MCF 10A (cell line): Measurements from ENCODE around the gene TMEM259. TPM values are rescaled to one million over a fixed set of nuclear protein-coding genes. Genes with fewer than 3 reads are reported as not detected.

Source experiments
- BruUV-seq: library from RNA; stranded (reverse); fragments of 400-500 nt; replicated peaks from 2 replicates; lab custom pipeline; 2021; lab: Mats Ljungman, UMichigan
- CTCF ChIA-PET: fragments of 300-600 bp; sonication (Branson Sonifier 250); formaldehyde crosslinking; extraction: SDS; loops from one replicate; lab custom pipeline; 2021; ENCODE audit warnings: antibody characterized with exemption, inconsistent platforms; lab: Yijun Ruan, JAX
- POLR2A ChIA-PET: fragments of 300-600, 350-650 bp; sonication (Branson Sonifier 250); formaldehyde crosslinking; extraction: SDS; loops from one replicate; lab custom pipeline; 2020; ENCODE audit warnings: antibody characterized with exemption, inconsistent platforms; lab: Yijun Ruan, JAX
- DNase-seq: peaks from one replicate; pipeline ENCODE4 v3.0.0-alpha.2; 2018; ENCODE audit not compliant: unreplicated experiment
- H3K27ac Mint-ChIP-seq: one replicate; pipeline ENCODE4 v1.8.0; 2022; ENCODE audit warnings: mild to moderate bottlenecking, low read depth, mixed read lengths; ENCODE audit not compliant: unreplicated experiment
- H3K27me3 Mint-ChIP-seq: one replicate; pipeline ENCODE4 v1.8.0; 2022; ENCODE audit warnings: mixed read lengths; ENCODE audit not compliant: insufficient read depth, unreplicated experiment
- H3K36me3 Mint-ChIP-seq: one replicate; pipeline ENCODE4 v1.8.0; 2022; ENCODE audit warnings: mild to moderate bottlenecking, moderate library complexity, mixed read lengths; ENCODE audit not compliant: insufficient read depth, unreplicated experiment
- H3K4me1 Mint-ChIP-seq: one replicate; pipeline ENCODE4 v1.8.0; 2022; ENCODE audit warnings: mixed read lengths; ENCODE audit not compliant: insufficient read depth, unreplicated experiment
- H3K4me3 Mint-ChIP-seq: one replicate; pipeline ENCODE4 v1.8.0; 2022; ENCODE audit warnings: mild to moderate bottlenecking, moderate library complexity, mixed read lengths; ENCODE audit not compliant: unreplicated experiment
- H3K9me3 Mint-ChIP-seq: one replicate; pipeline ENCODE4 v1.8.0; 2022; ENCODE audit warnings: mixed read lengths; ENCODE audit not compliant: unreplicated experiment
- CTCF ChIP-seq: fragments of 200-600 bp; IDR thresholded peaks from one replicate; pipeline ENCODE4 v1.8.0; 2022; ENCODE audit warnings: antibody characterized with exemption, mild to moderate bottlenecking; ENCODE audit not compliant: unreplicated experiment
- intact Hi-C: fragments of 100-400 bp; cut with micrococcal nuclease; formaldehyde crosslinking; loops from 2 replicates; pipeline ENCODE4 v1.14.1; 2022
- total RNA-seq: library from RNA; stranded (reverse); gene quantifications from 2 replicates; pipeline ENCODE4 v1.2.3, GENCODE V29; 2022

The TMEM259 gene
- total RNA-seq, 1 experiment from 2014 or later = 130 TPM

DNA sequence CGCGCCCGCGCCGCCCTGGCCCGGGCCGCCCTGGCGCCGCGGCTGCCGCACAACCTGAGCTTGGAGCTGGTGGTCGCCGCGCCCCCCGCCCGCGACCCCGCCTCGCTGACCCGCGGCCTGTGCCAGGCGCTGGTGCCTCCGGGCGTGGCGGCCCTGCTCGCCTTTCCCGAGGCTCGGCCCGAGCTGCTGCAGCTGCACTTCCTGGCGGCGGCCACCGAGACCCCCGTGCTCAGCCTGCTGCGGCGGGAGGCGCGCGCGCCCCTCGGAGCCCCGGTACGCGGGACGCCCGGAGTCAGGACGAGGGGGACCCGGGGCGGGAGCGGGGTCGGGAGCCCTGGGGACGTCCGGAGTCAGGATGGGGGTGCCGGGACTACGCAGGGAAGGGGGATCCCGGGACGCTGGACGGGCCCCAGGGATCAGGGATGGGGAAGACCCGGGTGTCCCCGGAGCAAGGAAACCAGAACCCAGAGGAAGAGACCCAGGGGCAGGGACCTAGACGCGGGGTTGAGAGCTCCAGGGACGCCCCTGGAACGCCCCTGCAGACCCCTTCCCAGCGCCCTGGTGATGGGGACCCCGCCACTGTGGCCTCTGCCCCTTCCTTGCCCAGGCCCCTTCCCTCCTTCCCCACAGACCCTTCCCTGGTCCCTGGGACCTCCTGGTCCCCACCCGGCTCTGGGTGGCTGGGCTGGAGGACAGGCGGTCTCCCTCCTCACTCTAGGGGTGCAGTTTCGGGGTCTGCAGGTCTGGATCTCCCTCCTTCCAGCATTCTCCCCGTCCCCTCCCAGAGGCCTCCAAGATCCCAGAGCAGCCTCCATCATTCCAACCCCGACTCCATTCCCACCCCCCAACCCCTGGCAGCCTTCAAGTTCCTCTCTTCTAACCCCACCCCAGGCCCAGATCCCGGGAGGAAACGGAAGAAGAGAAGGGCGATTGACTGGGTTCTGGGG is 20.1 kb downstream of the TMEM259 start:
- DNase-seq = no peak
- no peak for TF ChIP-seq CTCF
- no peak overlapping the region for H3K4me3 Mint-ChIP-seq
- no peak overlapping the region for H3K27ac Mint-ChIP-seq
- no TSS peak for BruUV-seq
- H3K9me3 Mint-ChIP-seq = no peaks in the 10 kb centered on the region
- H3K36me3 Mint-ChIP-seq = peaks cover 6% of the 10 kb centered on the region
- intact Hi-C loops = loop anchor here (1.0 kb wide), 2 partner anchors 80 to 231 kb away; no protein-coding TSS in a partner anchor
- ChIA-PET CTCF (interaction anchor here (0.5 to 1.5 kb wide), 5 partner anchors 9 to 262 kb away, joined by 3 to 4 read pairs (median 3); no protein-coding TSS in a partner anchor), POLR2A (interaction anchor here (0.6 to 0.9 kb wide), 4 partner anchors 17 to 204 kb away, joined by 3 to 4 read pairs (median 4); partner anchors contain the start of gene CNN2)
- peaks cover 6% of the 10 kb centered on the region for H3K4me1 Mint-ChIP-seq
- peaks cover 17% of the 10 kb centered on the region for H3K27me3 Mint-ChIP-seq

DNA sequence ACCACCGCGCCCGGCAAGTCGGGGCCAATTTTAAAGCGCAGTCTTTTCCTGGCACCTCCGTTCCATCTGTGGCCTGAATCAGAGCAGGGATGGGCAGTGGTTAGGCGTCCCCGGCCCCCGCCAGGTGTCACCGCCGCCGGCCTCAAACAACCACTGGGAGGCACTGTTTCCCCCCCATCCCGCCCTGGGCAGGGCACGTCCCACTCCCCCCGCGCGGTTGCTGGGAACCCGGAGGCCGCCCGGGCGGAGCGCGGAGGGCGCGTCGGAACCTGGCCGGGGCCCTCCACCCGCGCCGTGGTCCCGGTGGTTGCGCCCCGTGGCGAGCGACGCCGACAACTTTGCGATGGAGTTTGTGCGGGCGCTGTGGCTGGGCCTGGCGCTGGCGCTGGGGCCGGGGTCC is 20.8 kb downstream of the TMEM259 start, which contains the start of gene GRIN3B:
TSS of gene GRIN3B (plus strand) at position 325 of the 400 bp plus-strand sequence. CDS start at position 344, 19 bp downstream.
- POLR2A ChIA-PET = no interaction called here
- no peak for DNase-seq
- TF ChIP-seq CTCF = peak; percentile 34

GRCh38 chr19:999379-999719 is 21.6 kb downstream of the TMEM259 start:
- intact Hi-C loops = no loop called here

More for the DNA sequence above, 20.8 kb downstream of the TMEM259 start, which contains the start of gene GRIN3B:
- intact Hi-C loops = no loop called here
- peaks cover 6% of the 10 kb centered on the region for H3K36me3 Mint-ChIP-seq
- CTCF ChIA-PET = interaction anchor here (1.5 kb wide), 1 partner anchor 204 kb away, joined by 3 read pairs; no protein-coding TSS in a partner anchor
- no TSS peak for BruUV-seq
- peaks cover 6% of the 10 kb centered on the region for H3K4me1 Mint-ChIP-seq
- no peak within 1 kb of the TSS for H3K4me3 Mint-ChIP-seq
- H3K27me3 Mint-ChIP-seq = peaks cover 17% of the 10 kb centered on the region
- no peaks in the 10 kb centered on the region for H3K9me3 Mint-ChIP-seq
- no peak within 1 kb of the TSS for H3K27ac Mint-ChIP-seq

More at GRCh38 chr19:999379-999719, 21.6 kb downstream of the TMEM259 start:
- DNase-seq = no peak
- POLR2A ChIA-PET = no interaction called here
- CTCF ChIA-PET = interaction anchor here (0.8 to 1.0 kb wide), 2 partner anchors 12 to 22 kb away, joined by 3 to 4 read pairs; no protein-coding TSS in a partner anchor
- BruUV-seq = no TSS peak
- H3K9me3 Mint-ChIP-seq = no peaks in the 10 kb centered on the region
- H3K27ac Mint-ChIP-seq = no peak overlapping the region
- TF ChIP-seq CTCF = no peak
- peaks cover 17% of the 10 kb centered on the region for H3K27me3 Mint-ChIP-seq
- H3K4me3 Mint-ChIP-seq = no peak overlapping the region
- H3K4me1 Mint-ChIP-seq = peaks cover 6% of the 10 kb centered on the region
- H3K36me3 Mint-ChIP-seq = peaks cover 6% of the 10 kb centered on the region
